ENCODE data around the gene IGSF3. TPM values are rescaled to one million over a fixed set of nuclear protein-coding genes. Genes with fewer than 3 reads are reported as not detected.

Gene IGSF3
- total and polyA plus RNA-seq, 10 of the 15 experiments (the other 5 are each of a cell fraction or from before 2014, with no cell fraction given) = 1.4 to 18.0 (median 9.6) TPM

- CTCF ChIA-PET = interaction anchor here (1.2 to 3.5 kb wide), 6 partner anchors 11 to 51 kb away, joined by 4 to 22 read pairs (median 8); no protein-coding TSS in a partner anchor
- intact Hi-C loops (cut with micrococcal nuclease; ENCODE audit: unreplicated experiment) = loop anchor here (1.0 kb wide), 1 partner anchor 11 kb away; no protein-coding TSS in a partner anchor
- DNase-seq (ENCODE audit: low read depth, low spot score) (no peak), ATAC-seq (peak; percentile 31), FAIRE-seq (no peak)
- 44% methylated on average over 2 of the region's 2 CpGs for WGBS (ENCODE audit: insufficient coverage, insufficient replicate concordance, low lambda C conversion rate, missing lambda C conversion rate)
- RAD21 ChIA-PET (ENCODE audit: unreplicated experiment) = interaction anchor here (0.8 to 2.7 kb wide), 7 partner anchors 12 to 188 kb away, joined by 3 to 20 read pairs (median 9); no protein-coding TSS in a partner anchor
- Histone ChIP-seq H3K4me2 (ENCODE audit: control insufficient read depth, insufficient read depth) (peak overlapping the region; percentile 85), H4K20me1 (ENCODE audit: control insufficient read depth, insufficient read depth) (no peaks in the 10 kb centered on the region), H2AFZ (ENCODE audit: control insufficient read depth, low read depth, low read length) (no peak overlapping the region), H3K4me3 (peak overlapping the region; percentile 34), H3K27me3 (replicated peaks in 1 of 2; ENCODE audit: control insufficient read depth in 2 of 2, insufficient read depth in 2 of 2, low read length in 1 of 2) (no peaks in the 10 kb centered on the region), H3K36me3 (ENCODE audit: control insufficient read depth in 2 of 2, insufficient read depth in 2 of 2, low read length in 1 of 2) (peaks cover 15 to 32% of the 10 kb centered on the region in 2 experiments), H3K9ac (ENCODE audit: control insufficient read depth, insufficient read depth, low read length) (peak overlapping the region; percentile 75), H3K27ac (ENCODE audit: control insufficient read depth, insufficient read depth) (peak overlapping the region; percentile 98), H3K9me3 (replicated peaks; ENCODE audit: control insufficient read depth, insufficient read depth, low read length) (no peaks in the 10 kb centered on the region), H3K4me1 (ENCODE audit: control insufficient read depth, insufficient read depth, low read length) (peaks cover 72% of the 10 kb centered on the region), H3K79me2 (ENCODE audit: control insufficient read depth, insufficient read depth, low read length) (peaks cover 92% of the 10 kb centered on the region)
- POLR2A ChIA-PET = interaction anchor here (0.6 to 5.5 kb wide), 5 partner anchors 12 to 40 kb away, joined by 6 to 41 read pairs (median 16); no protein-coding TSS in a partner anchor
- in situ Hi-C loops (cut with MboI) = no loop called here
- TF ChIP-seq POU2F2 (IDR thresholded peaks at IDR 0.05; ENCODE audit: borderline replicate concordance, low read depth, low read length) (0 out of 3 replicates have a peak, but pooled peaks have one; percentile 30), FOS (IDR thresholded peaks at IDR 0.05; ENCODE audit: borderline replicate concordance, extremely low read depth, insufficient read length) (no peak), HDGF (IDR thresholded peaks at IDR 0.05) (0 out of 2 replicates have a peak, but pooled peaks have one; percentile 10), IKZF2 (IDR thresholded peaks at IDR 0.05) (no peak), POLR2AphosphoS5 (IDR thresholded peaks at IDR 0.05; ENCODE audit: low read length) (0 out of 2 replicates have a peak, but pooled peaks have one; percentile 49), JUND (IDR thresholded peaks at IDR 0.05; ENCODE audit: low read depth, low read length) (no peak), PAX8 (IDR thresholded peaks at IDR 0.05) (no peak), RCOR1 (conservative IDR thresholded peaks at IDR 0.05; ENCODE audit: low read depth, low read length) (no peak), JUNB (IDR thresholded peaks at IDR 0.05) (no peak), YY1 (IDR thresholded peaks at IDR 0.05; ENCODE audit: low read depth, low read length) (no peak)
- TF ChIP-seq, protein P1, sequence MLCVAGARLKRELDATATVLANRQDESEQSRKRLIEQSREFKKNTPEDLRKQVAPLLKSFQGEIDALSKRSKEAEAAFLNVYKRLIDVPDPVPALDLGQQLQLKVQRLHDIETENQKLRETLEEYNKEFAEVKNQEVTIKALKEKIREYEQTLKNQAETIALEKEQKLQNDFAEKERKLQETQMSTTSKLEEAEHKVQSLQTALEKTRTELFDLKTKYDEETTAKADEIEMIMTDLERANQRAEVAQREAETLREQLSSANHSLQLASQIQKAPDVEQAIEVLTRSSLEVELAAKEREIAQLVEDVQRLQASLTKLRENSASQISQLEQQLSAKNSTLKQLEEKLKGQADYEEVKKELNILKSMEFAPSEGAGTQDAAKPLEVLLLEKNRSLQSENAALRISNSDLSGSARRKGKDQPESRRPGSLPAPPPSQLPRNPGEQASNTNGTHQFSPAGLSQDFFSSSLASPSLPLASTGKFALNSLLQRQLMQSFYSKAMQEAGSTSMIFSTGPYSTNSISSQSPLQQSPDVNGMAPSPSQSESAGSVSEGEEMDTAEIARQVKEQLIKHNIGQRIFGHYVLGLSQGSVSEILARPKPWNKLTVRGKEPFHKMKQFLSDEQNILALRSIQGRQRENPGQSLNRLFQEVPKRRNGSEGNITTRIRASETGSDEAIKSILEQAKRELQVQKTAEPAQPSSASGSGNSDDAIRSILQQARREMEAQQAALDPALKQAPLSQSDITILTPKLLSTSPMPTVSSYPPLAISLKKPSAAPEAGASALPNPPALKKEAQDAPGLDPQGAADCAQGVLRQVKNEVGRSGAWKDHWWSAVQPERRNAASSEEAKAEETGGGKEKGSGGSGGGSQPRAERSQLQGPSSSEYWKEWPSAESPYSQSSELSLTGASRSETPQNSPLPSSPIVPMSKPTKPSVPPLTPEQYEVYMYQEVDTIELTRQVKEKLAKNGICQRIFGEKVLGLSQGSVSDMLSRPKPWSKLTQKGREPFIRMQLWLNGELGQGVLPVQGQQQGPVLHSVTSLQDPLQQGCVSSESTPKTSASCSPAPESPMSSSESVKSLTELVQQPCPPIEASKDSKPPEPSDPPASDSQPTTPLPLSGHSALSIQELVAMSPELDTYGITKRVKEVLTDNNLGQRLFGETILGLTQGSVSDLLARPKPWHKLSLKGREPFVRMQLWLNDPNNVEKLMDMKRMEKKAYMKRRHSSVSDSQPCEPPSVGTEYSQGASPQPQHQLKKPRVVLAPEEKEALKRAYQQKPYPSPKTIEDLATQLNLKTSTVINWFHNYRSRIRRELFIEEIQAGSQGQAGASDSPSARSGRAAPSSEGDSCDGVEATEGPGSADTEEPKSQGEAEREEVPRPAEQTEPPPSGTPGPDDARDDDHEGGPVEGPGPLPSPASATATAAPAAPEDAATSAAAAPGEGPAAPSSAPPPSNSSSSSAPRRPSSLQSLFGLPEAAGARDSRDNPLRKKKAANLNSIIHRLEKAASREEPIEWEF (IDR thresholded peaks at IDR 0.05; ENCODE audit: insufficient replicate concordance, low read depth, low read length) = peak; percentile 39
- TSS peak; percentile 92 for BruUV-seq (replicated peaks)
- SMC1A ChIA-PET (ENCODE audit: uncharacterized antibody, unreplicated experiment) = interaction anchor here (1.0 to 11.4 kb wide), 7 partner anchors 13 to 511 kb away, joined by 3 to 128 read pairs (median 5); no protein-coding TSS in a partner anchor
Observed at GRCh38 chr1:116545359-116545705, 122.2 kb downstream of the IGSF3 start.
